GM12865 (cell line): ENCODE measurements around the gene KCNG2.

ENCODE experiments used
- DNase-seq: peaks from one replicate; pipeline ENCODE4 v3.0.0; 2010; ENCODE audit warnings: low read depth
- H3K4me3 ChIP-seq: 2 replicates; pipeline ENCODE4 v1.5.1; 2011; ENCODE audit warnings: mild to moderate bottlenecking, low read depth, low read length, control low read depth
- TF ChIP-seq, protein P1 (sequence below): IDR thresholded peaks from 2 replicates; pipeline ENCODE4 v1.5.1; 2011; ENCODE audit warnings: low read length, control low read depth, low read depth, inconsistent platforms; ENCODE audit not compliant: insufficient read depth; ENCODE audit errors: missing control alignments

The KCNG2 gene

DNA sequence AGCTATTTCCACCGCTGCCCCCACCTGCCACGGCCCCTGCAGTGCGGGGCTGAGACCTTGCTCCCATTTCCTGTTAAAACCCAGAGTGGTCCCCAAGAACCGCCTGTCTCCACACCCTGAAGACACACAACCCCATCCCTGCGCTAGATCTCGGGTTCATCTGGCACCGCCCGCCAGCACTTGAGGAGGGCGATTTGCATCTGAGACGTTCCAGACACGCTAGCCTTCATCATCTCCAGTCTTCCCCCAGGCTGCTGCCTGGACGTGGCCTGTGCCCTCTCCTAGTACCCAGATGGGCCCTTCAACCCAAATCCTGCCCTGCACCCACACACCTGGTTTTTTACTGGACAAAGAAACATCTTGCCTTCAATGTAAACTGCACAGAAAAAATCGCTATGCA is 103.9 kb downstream of the KCNG2 start:
- no peak for DNase-seq
- no peak overlapping the region for H3K4me3 ChIP-seq
- TF ChIP-seq, protein P1, sequence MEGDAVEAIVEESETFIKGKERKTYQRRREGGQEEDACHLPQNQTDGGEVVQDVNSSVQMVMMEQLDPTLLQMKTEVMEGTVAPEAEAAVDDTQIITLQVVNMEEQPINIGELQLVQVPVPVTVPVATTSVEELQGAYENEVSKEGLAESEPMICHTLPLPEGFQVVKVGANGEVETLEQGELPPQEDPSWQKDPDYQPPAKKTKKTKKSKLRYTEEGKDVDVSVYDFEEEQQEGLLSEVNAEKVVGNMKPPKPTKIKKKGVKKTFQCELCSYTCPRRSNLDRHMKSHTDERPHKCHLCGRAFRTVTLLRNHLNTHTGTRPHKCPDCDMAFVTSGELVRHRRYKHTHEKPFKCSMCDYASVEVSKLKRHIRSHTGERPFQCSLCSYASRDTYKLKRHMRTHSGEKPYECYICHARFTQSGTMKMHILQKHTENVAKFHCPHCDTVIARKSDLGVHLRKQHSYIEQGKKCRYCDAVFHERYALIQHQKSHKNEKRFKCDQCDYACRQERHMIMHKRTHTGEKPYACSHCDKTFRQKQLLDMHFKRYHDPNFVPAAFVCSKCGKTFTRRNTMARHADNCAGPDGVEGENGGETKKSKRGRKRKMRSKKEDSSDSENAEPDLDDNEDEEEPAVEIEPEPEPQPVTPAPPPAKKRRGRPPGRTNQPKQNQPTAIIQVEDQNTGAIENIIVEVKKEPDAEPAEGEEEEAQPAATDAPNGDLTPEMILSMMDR, result no peak

DNA sequence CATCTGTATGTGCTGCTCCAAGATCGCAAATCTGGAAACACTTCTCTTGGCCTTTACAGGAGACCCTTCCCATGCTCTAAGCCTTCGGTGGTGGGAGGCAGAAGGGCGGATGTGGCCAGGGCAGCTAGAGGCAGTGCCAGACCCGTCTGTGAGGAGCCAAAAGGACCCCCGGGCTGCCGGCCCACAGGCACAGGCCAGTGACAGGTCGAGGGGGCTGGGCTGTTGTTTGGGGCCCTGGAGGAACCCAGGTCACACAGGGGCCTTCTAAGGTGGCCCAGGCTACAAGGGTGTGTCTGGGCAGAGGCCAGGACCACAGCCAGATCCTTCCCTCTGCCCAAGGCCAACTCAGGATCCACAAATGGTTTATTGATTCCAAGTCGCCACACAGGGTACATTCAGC is 104.3 kb downstream of the KCNG2 start:
- TF ChIP-seq, protein P1, result no peak
- H3K4me3 ChIP-seq, result no peak overlapping the region
- no peak for DNase-seq

DNA sequence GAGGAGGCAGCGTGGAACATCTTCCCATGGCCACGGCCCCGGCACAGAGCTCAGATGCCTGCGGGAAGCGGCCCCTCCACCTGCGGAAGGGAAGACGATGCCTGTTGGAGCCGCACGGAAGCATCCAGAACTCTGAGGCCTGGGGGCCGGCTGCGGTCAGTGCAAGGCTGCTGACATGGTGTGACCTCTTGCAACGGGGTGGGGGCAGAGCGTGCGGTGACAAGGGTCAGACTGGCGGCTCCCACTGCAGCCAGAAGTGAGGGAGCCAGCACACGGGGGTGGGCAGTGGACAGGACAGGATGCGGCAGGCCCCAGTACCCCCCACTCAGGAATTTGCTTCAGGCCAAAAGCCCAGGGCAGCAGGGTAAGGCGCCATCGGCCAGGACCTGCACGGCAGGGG is 104.9 kb downstream of the KCNG2 start:
- H3K4me3 ChIP-seq, result no peak overlapping the region
- DNase-seq, result no peak
- TF ChIP-seq, protein P1, result no peak

DNA sequence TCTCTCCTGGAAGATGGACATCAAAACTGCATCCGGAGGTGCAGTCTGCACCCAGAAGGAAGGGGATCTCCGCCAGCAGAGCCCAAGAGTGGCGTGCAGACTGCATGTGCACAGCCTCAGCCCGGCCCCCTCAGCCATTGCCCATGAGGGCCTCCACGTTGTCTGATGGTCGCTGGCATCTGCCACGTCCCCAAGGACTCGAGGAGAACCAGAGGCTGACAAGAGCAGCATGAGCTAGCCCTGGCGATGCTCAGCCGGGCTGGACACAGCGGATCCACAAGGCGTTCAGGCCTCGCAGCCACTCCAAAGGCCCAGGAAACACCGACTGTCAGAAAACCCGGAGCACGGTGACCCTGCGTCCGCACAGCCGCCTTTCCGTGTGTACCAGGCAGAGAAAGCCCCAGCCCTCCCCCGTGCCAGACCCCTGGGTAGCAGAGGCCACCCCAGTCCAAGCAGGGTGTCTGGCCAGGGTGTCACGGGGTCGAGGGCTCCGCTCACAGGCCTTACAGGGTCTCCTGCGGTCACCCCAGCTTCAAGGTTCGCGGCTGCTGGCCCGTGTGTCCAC is 105.4 kb downstream of the KCNG2 start:
- TF ChIP-seq, protein P1, result no peak
- no peak overlapping the region for H3K4me3 ChIP-seq
- no peak for DNase-seq

DNA sequence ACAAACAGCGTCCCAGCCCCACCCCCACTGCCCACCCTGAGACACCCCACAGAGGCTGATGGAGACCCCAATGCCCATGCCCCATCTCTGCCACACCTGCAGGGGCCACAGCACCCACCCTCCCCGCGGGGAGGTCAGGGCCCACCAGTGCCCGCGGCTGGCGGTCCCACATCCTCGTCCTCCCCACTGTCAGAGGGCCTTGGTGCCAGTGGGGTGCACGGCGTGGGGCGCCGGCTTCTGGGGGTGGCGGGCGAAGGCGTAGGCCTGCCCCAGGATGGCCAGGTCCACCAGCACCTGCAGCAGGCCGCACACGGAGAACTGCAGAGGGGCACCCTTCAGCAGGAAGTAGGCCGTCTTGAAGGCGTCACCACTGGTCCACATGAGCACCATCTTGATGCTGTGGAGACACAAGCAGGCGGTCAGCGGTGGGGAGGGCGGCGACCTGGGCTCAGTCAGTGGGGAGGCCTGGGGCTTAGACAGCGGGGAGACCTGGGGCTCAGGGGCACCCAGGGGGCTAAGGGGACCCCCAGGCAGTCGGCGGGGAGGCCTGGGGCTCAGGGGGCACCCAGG is 106.1 kb downstream of the KCNG2 start:
- TF ChIP-seq, protein P1, result no peak
- no peak for DNase-seq
- no peak overlapping the region for H3K4me3 ChIP-seq

DNA sequence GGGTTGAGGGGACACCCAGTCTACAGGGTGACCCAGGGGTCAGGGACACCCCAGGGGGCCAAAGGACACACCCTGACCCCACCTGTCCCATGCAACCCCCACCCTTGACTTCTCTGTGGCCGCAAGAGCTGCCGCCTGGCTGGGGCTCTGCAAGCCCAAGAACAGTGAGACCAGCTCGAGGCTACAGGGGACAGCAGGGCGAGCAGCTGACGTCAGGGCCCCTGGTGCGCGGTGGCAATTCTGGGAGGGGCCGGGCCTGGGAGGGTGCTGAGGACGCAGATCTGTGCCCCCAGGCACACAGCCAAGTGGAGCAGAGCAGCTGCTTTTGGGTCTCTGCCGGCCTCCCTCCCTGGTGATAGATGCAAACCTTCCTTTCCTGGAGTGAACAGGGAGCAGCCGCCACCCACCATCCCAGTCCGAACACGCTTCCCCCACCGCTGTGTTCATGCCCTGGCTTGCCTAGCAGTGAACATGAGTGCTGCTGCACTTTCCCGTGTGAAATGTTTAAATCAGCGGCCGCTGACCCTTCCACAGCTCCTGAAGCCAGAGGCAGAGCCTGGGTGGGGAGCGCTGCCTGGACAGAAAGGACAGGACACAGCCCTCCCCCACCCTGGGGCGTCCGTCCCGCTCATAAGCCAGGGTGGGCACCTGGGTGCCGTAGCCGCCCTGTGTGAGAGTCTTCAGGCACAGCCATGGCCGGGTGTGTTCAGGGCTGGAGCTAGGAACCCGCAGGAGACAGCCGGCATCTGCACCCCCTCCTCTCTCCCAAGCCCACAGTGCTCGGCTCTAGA is 106.8 kb downstream of the KCNG2 start:
- no peak overlapping the region for H3K4me3 ChIP-seq
- TF ChIP-seq, protein P1, result no peak
- DNase-seq, result no peak
